ENCODE data around the gene MTAP. TPM values are rescaled to one million over a fixed set of nuclear protein-coding genes. Genes with fewer than 3 reads are reported as not detected.

The MTAP gene
- total RNA-seq, result 19.2 and 36.9 TPM in 2 replicates

DNA sequence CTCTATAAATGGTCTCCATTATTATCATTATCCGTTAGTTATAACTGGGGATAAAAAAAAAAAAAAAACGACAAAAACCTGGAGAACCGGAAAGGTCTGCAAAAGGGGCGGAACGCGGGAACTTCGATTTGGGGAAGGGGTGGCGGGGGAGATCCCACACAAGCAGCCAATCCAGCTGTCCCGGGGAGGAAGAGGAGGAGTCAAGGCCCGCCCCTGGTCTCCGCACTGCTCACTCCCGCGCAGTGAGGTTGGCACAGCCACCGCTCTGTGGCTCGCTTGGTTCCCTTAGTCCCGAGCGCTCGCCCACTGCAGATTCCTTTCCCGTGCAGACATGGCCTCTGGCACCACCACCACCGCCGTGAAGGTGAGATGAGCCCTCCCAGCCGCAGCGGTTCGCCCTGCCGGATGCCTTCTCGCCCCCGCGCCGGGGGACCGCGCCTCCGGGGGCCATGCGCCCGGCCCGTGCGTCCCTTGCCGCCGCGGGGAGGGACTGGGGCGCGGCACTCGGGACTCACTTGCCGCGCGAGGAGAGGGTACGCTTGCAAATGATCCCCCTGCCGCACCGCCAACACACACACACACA is at the start of gene MTAP:
Gene MTAP (plus strand): TSS at position 219 of the 583 bp plus-strand sequence. CDS start 113 bp downstream, at position 332.
- peak; percentile 96 for DNase-seq

DNA sequence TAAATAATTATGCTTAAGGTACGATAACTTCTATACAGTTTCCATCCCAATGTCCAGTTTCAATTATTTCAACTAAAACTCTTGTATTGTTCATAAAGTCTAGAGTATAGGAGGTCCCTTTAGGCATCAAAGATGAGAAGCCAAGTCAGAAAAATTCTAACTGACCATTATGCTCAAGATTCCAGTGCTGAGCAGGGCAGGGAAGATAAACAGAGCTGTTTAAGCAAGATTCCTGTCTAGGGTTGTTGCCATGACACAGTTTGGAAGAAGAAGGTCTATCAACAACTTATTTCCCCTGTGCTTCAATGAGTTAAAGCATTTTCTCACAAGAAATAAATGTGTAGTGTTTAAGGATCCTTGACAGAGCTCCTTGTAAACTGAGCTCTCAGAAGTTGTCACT is 48.9 kb upstream of the MTAP start:
- no peak for DNase-seq

DNA sequence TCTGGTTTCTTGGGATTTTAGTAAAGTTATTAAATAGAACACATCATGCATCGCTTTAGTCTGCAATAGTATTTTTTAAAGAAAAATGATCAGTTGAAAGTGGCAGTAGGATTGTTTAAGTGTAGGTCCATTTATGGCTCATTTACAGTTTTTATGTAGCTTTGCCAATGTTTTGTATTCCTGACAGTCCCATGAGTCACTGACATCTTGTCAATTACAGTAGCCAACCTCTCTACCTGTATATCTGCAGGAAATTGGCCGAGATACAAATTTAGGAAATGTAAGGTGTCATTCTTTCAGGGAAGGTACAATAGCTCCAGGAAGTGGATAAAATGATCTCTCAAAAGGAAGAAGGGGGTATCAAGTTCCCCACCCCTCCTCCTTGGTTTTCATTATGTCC is 47.7 kb upstream of the MTAP start:
- peak; percentile 32 for DNase-seq

DNA sequence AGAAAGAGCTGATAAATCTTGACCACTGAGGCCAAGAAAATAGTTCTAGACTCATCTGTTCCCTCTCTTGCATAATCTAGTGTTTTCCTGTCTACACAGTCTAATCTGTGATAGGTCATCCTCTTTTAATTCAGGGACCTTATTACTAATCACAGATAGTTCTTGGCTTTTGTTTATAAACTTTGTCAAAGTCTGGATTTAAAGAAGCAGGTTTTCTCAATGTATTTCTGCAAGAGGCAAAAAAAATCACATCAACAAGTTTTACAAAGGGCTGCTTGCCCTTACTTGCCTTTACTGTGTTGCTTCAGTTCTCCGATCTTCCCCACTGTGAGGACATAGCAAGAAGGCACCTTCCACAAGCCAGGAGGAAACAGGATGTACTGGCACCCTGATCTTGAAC is 43.9 kb upstream of the MTAP start:
- no peak for DNase-seq

DNA sequence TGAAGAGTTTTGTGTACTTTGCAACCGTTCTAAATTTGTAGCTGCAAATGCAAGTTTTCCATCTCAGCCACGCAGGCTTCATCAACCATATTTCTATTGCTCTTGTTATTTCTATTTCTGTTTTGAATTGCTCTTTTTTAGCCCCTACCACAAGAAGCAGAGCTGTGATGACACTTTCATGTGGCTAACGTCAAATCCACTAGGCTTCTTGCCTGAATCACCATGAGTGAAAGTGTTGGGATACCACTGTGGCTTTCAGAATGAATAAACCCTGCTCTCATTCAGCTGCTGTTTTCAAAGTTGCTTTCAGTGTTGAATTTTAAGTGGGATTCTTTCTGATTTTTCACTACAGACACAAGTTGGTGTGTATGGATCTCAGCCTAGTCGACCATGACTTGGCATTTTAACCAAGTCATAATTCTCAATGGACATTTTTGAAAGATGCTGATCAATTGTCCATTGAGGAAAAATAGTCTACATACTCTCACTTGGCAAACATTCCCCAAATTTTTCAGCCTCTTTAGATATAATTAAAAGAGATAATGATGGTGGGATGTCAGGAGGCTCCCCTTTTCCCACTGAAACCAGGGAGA is 41.0 kb upstream of the MTAP start:
- DNase-seq, result no peak

DNA sequence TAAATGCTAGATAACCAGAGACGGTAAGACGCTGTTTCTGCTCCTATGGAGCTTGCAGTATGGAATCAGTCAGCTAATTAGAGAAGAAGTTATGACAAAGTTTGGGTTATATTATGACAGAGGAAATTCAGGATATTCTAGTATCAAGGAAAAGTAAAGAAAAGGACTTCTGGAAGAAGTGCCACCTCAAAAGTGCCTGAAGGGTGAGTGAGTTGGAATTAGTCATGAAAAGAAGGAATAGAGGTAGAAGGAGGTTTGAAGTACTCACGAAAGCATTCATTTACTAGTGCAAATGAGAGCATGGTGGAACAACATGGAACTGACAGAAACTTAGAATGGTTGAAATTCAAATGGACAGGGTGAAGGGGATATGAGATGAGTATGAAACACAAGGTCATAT is 40.4 kb upstream of the MTAP start:
- no peak for DNase-seq

DNA sequence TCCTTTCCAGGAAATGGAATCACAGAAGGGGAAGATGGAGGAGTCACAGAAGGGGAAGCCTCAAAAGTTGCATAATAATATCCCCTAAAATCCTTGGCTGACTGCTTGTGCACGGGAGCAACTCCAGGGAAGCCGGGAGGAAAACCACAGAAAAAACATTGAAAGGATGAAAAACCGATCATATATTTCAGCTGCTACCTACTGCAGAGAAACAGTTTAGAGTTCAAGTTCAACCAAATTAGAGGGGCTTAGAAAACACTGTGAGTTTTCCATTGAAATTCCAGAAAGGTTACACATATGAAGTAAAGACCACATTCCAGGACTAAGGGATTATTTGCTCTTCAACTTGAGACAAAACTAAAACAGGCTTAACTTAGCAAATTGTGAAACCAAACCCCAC is 37.6 kb upstream of the MTAP start:
- no peak for DNase-seq

DNA sequence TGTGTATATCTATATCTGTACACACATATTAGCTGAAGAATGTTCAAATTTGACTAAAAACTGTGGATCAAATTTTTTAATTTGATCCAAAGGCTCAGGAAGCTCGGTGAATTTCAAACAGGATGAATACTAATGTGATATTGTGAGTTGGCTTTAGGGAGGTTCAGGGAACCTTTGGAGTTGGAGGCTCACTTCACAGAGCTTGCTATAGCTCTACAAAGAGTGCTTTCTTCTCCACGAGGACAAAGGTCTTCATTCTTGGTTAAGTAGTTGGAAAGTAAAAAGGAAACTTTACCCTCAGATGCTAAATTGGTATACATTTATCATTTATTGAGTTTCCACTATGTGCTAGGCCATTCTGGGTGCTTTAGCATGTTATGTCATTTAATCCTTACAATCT is 36.3 kb upstream of the MTAP start:
- DNase-seq, result no peak

DNA sequence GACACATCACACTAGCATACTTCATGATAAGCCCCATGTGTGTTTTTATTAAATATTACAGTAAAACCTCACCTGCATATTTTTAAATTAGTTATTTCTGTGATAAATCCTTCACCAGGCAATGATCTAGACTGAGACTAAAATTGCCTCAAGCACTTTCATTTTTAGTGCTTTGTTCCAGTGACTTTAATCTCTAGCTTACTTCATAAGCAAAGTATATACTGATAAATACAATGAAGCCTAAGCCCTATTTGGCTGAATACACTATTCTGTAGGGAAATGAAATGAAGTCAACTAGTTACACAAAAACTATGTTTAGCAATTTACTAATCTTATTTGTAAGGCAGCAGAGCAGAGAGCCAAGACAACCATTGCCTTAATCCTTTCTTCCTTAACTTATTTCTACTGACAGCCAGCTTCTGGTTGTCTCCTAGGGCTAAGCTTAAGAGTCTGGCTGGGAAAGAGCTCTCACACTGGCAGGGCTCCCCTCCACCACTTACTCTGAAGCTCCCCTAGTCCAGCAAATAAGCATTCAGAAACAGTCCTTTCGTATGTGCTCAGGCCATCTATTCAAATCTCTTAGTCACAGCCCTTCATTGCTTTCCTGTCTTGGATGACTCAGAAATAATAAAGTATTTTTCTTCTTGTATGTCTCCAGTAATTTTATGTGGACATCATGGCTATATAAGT is 31.4 kb upstream of the MTAP start:
- DNase-seq, result peak; percentile 82

DNA sequence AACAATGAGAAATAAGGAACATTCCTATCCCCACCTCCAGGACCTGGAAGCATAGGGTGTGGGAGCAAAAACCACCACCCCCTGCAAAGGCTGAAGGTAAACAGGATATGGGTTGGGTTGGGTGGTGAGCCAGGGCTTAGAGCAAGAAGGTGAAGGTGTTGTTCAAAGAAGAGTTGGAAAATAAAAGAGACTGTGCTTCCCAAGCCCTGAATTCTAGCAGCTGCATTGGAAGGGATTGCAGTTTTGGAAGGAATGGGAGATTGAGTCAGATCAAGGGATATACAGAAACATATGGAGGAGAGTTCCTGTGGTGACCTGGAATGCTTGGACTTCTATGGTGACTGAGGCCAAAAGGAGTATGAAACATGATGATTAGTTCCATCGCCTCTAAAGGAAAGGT is 24.7 kb upstream of the MTAP start:
- DNase-seq, result no peak

DNA sequence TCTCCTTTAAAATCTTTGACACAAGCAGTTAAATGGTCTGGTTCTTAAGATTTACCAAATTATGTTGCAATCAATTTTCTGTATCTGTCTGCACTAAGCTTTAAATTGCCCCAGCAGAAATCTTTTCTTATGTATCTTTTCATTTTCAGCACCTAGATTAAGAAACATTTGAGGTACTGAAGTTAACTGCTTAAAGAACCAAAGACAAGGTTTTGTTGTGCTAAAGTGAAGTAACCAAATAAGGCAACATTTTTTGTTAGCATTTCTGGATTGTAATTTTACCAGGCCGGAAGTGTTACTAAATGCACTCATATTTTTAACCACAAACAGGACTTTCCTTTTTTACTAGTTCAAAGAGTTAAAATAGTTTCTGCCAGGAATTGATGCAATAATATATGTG is 24.1 kb upstream of the MTAP start:
- no peak for DNase-seq

DNA sequence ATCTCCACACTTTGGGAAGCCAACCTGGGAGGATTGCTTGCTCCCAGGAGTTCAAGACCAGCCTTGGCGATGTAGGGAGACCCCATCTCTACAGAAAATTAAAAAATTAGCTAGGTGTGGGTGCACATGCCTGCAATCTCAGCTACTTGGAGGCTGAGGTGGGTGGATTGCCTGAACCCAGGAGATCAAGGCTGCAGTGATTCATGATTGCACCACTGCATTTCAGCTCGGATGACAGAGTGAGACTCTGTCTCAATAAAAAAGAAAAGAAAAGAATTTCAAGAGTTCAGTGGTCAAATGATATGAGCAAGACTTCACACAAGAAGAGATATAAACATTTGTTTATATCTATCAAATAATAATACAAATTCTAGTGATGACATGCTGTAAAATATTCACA is 23.0 kb upstream of the MTAP start:
- DNase-seq, result no peak

DNA sequence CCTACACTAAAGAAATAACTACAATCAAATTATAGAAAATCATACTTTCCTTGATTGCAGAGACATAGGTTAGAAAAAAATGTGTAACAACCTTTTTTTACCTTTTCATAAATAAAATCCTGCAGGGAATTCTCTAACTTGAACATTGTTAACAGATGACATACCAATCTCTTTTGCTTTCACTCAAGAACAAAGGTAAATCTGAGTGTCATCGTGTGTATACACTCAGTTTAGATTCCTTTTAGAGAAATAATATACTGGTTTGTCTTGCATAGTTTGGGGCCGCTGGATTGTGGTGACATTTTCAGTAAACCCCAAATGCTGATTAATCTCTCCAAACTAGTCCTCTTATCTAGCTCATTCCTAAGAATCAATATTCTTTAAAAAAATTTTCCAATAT is 20.8 kb upstream of the MTAP start:
- DNase-seq, result no peak

DNA sequence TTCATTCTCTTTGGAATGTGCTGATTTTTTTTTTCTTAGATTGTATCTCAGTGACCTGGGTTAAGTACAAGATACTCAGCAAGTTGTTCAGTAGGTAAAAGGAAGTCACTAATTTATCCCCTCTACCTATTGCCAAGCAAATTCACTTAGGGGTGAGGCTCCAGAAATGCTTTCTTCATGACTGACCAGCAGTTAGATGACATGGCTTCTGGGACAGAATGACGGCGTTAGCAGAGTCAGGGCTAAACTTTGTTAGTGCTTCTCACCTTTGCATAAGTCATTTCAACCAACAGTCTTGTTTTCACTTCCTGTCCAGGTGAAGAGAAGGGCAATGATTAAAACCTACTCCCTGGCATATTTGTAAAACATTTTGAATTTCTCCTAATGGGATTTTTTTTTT is 20.2 kb upstream of the MTAP start:
- DNase-seq, result no peak

DNA sequence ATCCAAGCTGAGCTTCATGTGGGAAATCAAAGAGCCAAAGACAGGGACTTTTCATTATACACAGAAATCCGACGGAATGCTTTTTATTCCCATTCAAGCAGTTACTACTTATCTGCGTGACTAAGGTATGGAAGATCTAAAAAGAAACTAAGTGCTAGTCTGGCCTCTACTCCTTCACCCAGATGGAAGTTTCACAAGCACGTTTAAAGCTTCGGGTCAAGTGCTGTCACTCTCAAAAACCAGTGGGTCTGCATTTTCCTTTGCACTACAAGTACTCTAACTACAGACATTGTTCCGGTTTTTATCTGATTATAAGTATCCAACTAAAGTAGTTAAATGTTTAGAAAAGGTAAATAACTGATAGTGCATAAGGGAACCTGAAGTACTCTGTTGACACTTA is 13.7 kb upstream of the MTAP start:
- no peak for DNase-seq

DNA sequence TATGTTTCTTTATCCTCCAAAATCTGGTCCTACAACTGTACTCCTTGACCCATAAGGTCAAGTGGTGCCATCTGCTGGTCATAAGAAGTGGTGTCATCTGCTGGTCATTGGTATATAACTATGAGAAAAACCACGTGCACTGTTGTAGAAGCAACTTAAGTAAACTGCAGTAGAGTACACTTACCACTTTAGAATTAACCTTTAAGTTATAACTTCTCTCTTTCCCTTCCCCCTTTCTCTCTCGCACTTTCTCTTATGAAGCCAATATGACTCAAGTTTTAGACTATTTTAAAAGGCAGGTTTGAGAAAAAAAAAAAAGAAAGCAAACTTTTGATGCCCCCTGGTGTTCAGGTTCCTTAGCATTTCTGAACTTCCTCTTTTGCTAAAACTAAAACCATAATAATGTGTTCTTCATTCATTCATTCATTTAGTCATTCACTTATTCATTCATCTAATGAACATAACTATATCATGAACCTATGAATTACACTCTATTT is 12.8 kb upstream of the MTAP start:
- DNase-seq, result peak; percentile 95

DNA sequence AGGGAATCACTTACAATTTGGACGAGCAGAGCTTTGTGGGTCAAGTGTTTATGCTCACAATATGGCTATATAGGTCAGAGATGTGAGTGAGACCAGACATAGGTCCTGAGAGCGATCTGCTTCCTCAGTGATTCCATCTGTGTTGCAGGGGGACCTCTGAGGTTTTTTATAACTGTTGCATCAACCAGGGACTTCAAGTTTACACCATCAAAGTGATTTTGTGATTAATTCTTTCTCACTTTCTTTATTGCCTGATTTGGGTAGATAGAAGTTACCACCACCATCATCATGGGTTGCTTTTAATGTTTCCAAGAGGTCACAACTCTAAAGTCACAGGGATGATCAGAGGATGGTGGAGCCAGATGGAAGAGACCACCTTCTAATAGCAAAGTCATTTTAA is 7.0 kb upstream of the MTAP start:
- no peak for DNase-seq

DNA sequence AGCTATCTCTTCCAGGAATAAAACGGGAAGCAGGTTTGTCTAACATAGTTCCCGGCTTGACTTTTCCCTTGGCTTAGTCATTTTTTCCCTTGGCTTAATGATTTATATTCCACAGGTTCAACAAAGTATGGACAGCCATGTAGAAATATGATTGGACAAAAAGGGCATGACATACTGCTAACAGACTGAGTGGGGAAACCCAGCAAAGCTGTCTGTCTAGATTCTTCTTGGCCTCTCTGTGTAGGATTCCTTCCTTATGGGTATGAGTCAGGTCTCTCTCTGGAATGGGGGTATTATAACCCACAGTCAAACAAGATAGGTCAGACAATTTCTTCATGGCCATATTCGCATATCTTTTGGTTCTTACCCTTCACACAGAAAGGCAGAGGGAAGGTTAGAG is 5.7 kb upstream of the MTAP start:
- peak; percentile 51 for DNase-seq

DNA sequence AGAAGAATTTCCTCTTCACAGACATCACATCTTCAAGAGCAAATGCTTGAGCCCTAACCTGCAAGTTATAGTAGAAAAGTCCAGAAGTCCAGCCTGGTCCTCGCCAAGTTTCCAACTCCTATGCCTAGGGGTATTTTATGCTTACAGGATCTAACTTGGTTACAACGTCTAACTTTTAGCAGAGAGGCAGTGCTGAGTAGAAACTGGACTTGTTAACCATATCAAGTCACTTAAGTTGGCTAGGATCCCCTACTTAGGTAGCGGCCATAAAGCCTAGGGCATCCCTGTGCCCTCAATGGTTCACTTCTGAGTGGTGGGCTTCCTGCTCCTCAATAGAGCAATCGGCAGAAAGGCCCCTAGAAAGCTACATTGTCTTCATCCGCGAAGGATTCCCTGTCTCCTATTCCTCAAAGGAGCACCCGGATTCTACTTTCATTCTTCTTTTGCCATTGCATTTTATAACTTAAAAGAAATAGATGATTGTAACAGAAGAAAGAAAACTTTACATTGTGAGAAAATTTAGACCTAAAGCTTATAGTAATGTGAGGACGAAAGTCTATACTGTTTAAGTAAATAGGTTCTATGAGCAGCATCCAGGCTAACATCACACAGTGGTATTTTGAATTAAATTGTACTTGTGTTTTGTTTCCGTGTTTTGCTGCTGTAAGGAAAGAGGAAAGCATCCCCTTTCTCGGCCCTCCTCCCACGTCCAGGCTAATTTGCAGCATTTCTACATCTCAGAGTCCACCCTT is 1.3 kb upstream of the MTAP start:
- DNase-seq, result no peak

DNA sequence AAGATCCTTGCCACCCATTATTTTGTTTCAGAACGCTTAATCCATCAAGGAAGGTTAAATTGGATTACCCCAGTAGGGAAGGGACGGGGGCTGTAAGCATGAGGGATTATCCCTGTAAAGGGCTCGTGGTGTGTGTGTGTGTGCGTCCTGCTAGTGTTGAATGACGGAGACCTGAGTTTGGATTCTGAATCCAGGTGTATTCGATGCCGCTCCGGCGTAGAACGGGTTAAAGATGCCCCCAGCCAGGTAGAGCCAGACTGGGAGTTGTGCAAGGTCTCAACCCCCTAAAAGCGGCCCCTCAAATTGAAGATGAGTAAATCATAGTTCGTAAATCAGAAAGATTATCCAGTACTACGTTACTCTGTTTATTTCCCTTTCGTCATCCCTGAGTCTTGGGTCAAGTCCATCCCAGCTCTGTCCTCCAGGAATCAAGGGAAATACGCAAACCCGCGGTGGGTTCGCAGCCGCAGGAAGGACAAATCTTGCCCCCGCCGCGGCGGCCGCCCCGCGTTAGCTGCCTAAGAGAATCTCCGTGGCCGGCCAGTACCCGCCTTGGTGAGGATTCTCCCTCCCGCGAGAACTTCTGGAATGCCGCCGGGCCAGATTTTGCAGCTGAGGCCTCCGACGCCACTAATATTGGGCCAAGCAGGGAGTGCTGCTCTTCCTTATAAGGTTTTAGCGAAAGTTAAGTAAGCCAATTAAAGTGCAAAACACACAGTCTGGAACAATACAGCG is 586 bp upstream of the MTAP start:
- DNase-seq, result peak; percentile 85

DNA sequence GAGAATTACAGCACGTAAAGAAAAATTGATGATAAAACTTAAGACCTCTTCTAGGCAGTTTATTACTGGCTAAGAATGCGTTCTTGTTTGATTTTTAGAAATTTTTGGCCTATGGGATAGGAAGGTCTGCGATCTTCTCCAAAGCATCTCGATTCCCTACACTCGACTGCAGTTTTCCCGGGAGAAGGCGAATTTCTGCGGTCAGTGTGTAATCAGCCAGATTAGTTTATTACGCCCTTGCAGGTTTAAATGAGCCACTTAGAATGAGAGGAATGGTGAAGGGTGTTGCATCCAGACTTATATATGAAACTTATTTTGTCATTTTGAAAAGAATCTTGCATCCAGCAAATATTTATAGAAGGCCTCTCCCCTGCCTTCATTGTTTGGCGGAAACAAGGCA is 1.2 kb downstream of the MTAP start:
- no peak for DNase-seq

DNA sequence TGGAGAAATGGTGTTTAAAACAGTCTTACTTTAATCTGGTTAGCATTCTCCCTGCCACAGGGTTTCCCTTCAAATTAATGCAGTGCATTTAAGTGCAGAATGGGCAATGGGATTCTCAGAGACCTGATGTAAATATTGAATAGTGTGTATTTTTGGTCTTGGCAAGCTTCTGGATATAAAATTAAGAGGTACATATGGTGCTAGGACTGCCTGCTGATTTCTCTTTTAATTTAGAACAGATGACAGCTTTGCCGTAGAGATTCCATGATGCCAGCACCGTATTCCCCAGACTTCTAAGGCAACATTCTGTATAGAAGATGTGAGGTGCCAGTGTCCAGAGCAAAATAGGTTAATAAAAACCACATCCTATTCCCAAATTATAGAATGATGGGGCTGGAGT is 1.9 kb downstream of the MTAP start:
- DNase-seq, result no peak

DNA sequence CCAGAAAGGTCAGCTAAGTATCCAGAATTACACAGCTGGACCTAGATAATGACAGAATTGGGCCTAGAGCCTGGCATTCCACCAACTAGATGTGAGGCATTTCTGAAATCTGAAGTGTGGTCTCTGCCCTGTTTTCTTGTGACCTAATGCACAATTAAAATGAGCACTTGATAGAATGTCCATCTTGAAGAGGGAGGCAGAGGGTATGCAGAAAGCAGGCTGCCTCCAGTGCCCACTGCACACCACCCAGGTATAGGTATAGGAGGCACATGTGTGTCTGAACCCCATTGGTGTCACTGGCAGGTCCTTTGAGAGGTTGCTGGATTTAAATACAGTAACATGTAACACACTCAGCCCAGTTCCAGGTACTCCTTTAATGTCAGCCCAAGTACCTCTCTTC is 2.4 kb downstream of the MTAP start:
- no peak for DNase-seq

Data from dermis blood vessel endothelial cell (primary cell).